Measurements from ENCODE around the gene EIF4G1. TPM values are rescaled to one million over a fixed set of nuclear protein-coding genes. Genes with fewer than 3 reads are reported as not detected.

EIF4G1 gene
- total RNA-seq, 2 donors from 2014 or later = 263 to 524 TPM

GRCh38 chr3:184315871-184316661, 1.7 kb downstream of the EIF4G1 start:
- TF ChIP-seq CTCF (IDR thresholded peaks at IDR 0.05) = no peak
- intact Hi-C loops (cut with DNase I) = no loop called here
- Histone ChIP-seq H3K4me1 (peaks cover 15% of the 10 kb centered on the region), H3K9ac (ENCODE audit: low read depth in 2 of 2, low read length in 2 of 2) (peak overlapping the region; percentile 96 to 97), H3K36me3 (no peaks in the 10 kb centered on the region), H3K27ac (peak overlapping the region; percentile 86), H3K4me3 (peak overlapping the region; percentile 66), H3K9me3 (no peaks in the 10 kb centered on the region), H3K27me3 (no peaks in the 10 kb centered on the region)
- peak; percentile 33 for DNase-seq

- no peak for TF ChIP-seq CTCF (IDR thresholded peaks at IDR 0.05)
- H3K4me3 ChIP-seq = no peak overlapping the region
- peak overlapping the region; percentile 96 to 97 for H3K9ac ChIP-seq (ENCODE audit: low read depth in 2 of 2, low read length in 2 of 2)
- H3K36me3 ChIP-seq = peaks cover 4% of the 10 kb centered on the region
- peak overlapping the region; percentile 86 for H3K27ac ChIP-seq
- peaks cover 15% of the 10 kb centered on the region for H3K4me1 ChIP-seq
- no peaks in the 10 kb centered on the region for H3K9me3 ChIP-seq
- intact Hi-C loops (cut with DNase I) = no loop called here
- no peaks in the 10 kb centered on the region for H3K27me3 ChIP-seq
- DNase-seq = no peak
Observed at GRCh38 chr3:184316792-184317191, 2.4 kb downstream of the EIF4G1 start.

GRCh38 chr3:184317201-184317600, 2.8 kb downstream of the EIF4G1 start:
- Histone ChIP-seq H3K27me3 (no peaks in the 10 kb centered on the region), H3K9me3 (no peaks in the 10 kb centered on the region), H3K9ac (ENCODE audit: low read depth in 2 of 2, low read length in 2 of 2) (peak overlapping the region in 1 of 2 donors; percentile 96), H3K4me3 (no peak overlapping the region), H3K27ac (no peak overlapping the region), H3K4me1 (peaks cover 15% of the 10 kb centered on the region), H3K36me3 (peaks cover 8% of the 10 kb centered on the region)
- intact Hi-C loops (cut with DNase I) = no loop called here
- no peak for TF ChIP-seq CTCF (IDR thresholded peaks at IDR 0.05)
- no peak for DNase-seq

- intact Hi-C loops (cut with DNase I) = no loop called here
Observed at GRCh38 chr3:184320104-184320445, 5.7 kb downstream of the EIF4G1 start.

GRCh38 chr3:184321666-184322065, 7.3 kb downstream of the EIF4G1 start:
- H3K4me3 ChIP-seq = no peak overlapping the region
- H3K9me3 ChIP-seq = no peaks in the 10 kb centered on the region
- peaks cover 34% of the 10 kb centered on the region for H3K36me3 ChIP-seq
- no peaks in the 10 kb centered on the region for H3K27me3 ChIP-seq
- H3K4me1 ChIP-seq = peaks cover 13% of the 10 kb centered on the region
- no peak overlapping the region for H3K9ac ChIP-seq (ENCODE audit: low read depth in 2 of 2, low read length in 2 of 2)
- DNase-seq = no peak
- no peak overlapping the region for H3K27ac ChIP-seq
- intact Hi-C loops (cut with DNase I) = no loop called here
- no peak for TF ChIP-seq CTCF (IDR thresholded peaks at IDR 0.05)

More at GRCh38 chr3:184320104-184320445, 5.7 kb downstream of the EIF4G1 start:
- Histone ChIP-seq H3K27ac (peak overlapping the region; percentile 76), H3K36me3 (peaks cover 30% of the 10 kb centered on the region), H3K27me3 (no peaks in the 10 kb centered on the region), H3K4me1 (peaks cover 15% of the 10 kb centered on the region), H3K9me3 (no peaks in the 10 kb centered on the region), H3K4me3 (no peak overlapping the region), H3K9ac (ENCODE audit: low read depth in 2 of 2, low read length in 2 of 2) (peak overlapping the region in 1 of 2 donors; percentile 59)
- DNase-seq = peak; percentile 96
- TF ChIP-seq CTCF (IDR thresholded peaks at IDR 0.05) = no peak
